MM.1S (cell line): Measurements from ENCODE around the gene CELF4.

Experiments
- DNase-seq: peaks from one replicate; pipeline ENCODE4 v3.0.0-alpha.2; 2015
- H2AFZ ChIP-seq: fragments of 300-600 bp; sonication (generic); 2 replicates; pipeline ENCODE4 v1.6.0; 2016; ENCODE audit warnings: antibody characterized with exemption, low read length
- H3F3A ChIP-seq: fragments of 300-600 bp; sonication (generic); 2 replicates; pipeline ENCODE4 v1.6.1; 2016; ENCODE audit warnings: mild to moderate bottlenecking, antibody characterized with exemption, low read length, moderate library complexity, mixed read lengths; ENCODE audit not compliant: insufficient read depth
- H3K27ac ChIP-seq: fragments of 300-600 bp; sonication (generic); 2 replicates; pipeline ENCODE4 v1.5.1; 2016; ENCODE audit warnings: mild to moderate bottlenecking, low read length
- H3K27me3 ChIP-seq: fragments of 300-600 bp; sonication (generic); replicated peaks from 2 replicates; pipeline ENCODE4 v1.6.0; 2016; ENCODE audit warnings: low read length; ENCODE audit not compliant: insufficient read depth
- H3K36me3 ChIP-seq: fragments of 300-600 bp; sonication (generic); replicated peaks from 2 replicates; pipeline ENCODE4 v1.6.1; 2016; ENCODE audit warnings: mild to moderate bottlenecking, low read length, mixed read lengths; ENCODE audit not compliant: insufficient read depth
- H3K4me1 ChIP-seq: fragments of 300-600 bp; sonication (generic); 2 replicates; pipeline ENCODE4 v1.6.1; 2016; ENCODE audit warnings: low read length, mixed read lengths
- H3K4me2 ChIP-seq: fragments of 300-600 bp; sonication (generic); 2 replicates; pipeline ENCODE4 v1.6.0; 2016; ENCODE audit warnings: low read depth, low read length
- H3K4me3 ChIP-seq: fragments of 300-600 bp; sonication (generic); 2 replicates; pipeline ENCODE4 v1.5.1; 2016; ENCODE audit warnings: low read length, mixed read lengths
- H3K79me2 ChIP-seq: fragments of 300-600 bp; sonication (generic); 2 replicates; pipeline ENCODE4 v1.6.1; 2016; ENCODE audit warnings: mixed run types, low read length, mixed read lengths
- H3K9ac ChIP-seq: fragments of 300-600 bp; sonication (generic); 2 replicates; pipeline ENCODE4 v1.6.1; 2016; ENCODE audit warnings: low read length, mixed read lengths
- H3K9me2 ChIP-seq: fragments of 300-600 bp; sonication (generic); replicated peaks from 2 replicates; pipeline ENCODE4 v1.6.1; 2016; ENCODE audit warnings: mild to moderate bottlenecking, low read length, mixed read lengths; ENCODE audit not compliant: insufficient read depth
- H3K9me3 ChIP-seq: fragments of 300-600 bp; sonication (generic); replicated peaks from 2 replicates; pipeline ENCODE4 v1.6.1; 2016; ENCODE audit warnings: mild to moderate bottlenecking, low read length, mixed read lengths; ENCODE audit not compliant: insufficient read depth
- H4K20me1 ChIP-seq: fragments of 300-600 bp; sonication (generic); 2 replicates; pipeline ENCODE4 v1.6.1; 2016; ENCODE audit warnings: mild to moderate bottlenecking, low read length, moderate library complexity, mixed read lengths; ENCODE audit not compliant: insufficient read depth
- CTCF ChIP-seq: fragments of 300-600 bp; sonication (generic); IDR thresholded peaks from 2 replicates; pipeline ENCODE4 v1.5.1; 2016; ENCODE audit warnings: antibody characterized with exemption, low read length, mixed read lengths
- EZH2 ChIP-seq: fragments of 300-600 bp; sonication (generic); optimal IDR thresholded peaks from 2 replicates; pipeline ENCODE3; 2017; ENCODE audit warnings: low read depth, mild to moderate bottlenecking, antibody characterized with exemption, low read length, mixed read lengths
- EZH2phosphoT487 ChIP-seq: fragments of 300-600 bp; sonication (generic); IDR thresholded peaks from 2 replicates; pipeline ENCODE4 v1.6.1; 2018; ENCODE audit warnings: antibody characterized with exemption, low read length

Gene CELF4

GRCh38 chr18:37391156-37391555 lies 174.4 kb downstream of the CELF4 start:
- H3K9me2 ChIP-seq, result no peaks in the 10 kb centered on the region
- H3K4me2 ChIP-seq, result no peak overlapping the region
- peaks cover 24% of the 10 kb centered on the region for H3K4me1 ChIP-seq
- no peak for DNase-seq
- TF ChIP-seq EZH2phosphoT487, result no peak
- H3K79me2 ChIP-seq, result no peaks in the 10 kb centered on the region
- no peaks in the 10 kb centered on the region for H3K36me3 ChIP-seq
- H4K20me1 ChIP-seq, result no peaks in the 10 kb centered on the region
- H3K4me3 ChIP-seq, result no peak overlapping the region
- no peak overlapping the region for H2AFZ ChIP-seq
- no peak overlapping the region for H3K27ac ChIP-seq
- no peak overlapping the region for H3K9ac ChIP-seq
- no peaks in the 10 kb centered on the region for H3F3A ChIP-seq
- no peaks in the 10 kb centered on the region for H3K27me3 ChIP-seq
- H3K9me3 ChIP-seq, result no peaks in the 10 kb centered on the region

GRCh38 chr18:37390687-37391086 lies 174.9 kb downstream of the CELF4 start:
- Histone ChIP-seq H3F3A (no peaks in the 10 kb centered on the region), H3K9me2 (no peaks in the 10 kb centered on the region), H3K36me3 (no peaks in the 10 kb centered on the region), H3K4me2 (no peak overlapping the region), H3K4me3 (no peak overlapping the region), H3K27me3 (no peaks in the 10 kb centered on the region), H2AFZ (no peak overlapping the region), H4K20me1 (no peaks in the 10 kb centered on the region), H3K27ac (no peak overlapping the region), H3K9me3 (no peaks in the 10 kb centered on the region), H3K79me2 (no peaks in the 10 kb centered on the region), H3K4me1 (peaks cover 24% of the 10 kb centered on the region), H3K9ac (no peak overlapping the region)
- no peak for DNase-seq
- TF ChIP-seq EZH2phosphoT487 (no peak), EZH2 (no peak), CTCF (no peak)

DNA sequence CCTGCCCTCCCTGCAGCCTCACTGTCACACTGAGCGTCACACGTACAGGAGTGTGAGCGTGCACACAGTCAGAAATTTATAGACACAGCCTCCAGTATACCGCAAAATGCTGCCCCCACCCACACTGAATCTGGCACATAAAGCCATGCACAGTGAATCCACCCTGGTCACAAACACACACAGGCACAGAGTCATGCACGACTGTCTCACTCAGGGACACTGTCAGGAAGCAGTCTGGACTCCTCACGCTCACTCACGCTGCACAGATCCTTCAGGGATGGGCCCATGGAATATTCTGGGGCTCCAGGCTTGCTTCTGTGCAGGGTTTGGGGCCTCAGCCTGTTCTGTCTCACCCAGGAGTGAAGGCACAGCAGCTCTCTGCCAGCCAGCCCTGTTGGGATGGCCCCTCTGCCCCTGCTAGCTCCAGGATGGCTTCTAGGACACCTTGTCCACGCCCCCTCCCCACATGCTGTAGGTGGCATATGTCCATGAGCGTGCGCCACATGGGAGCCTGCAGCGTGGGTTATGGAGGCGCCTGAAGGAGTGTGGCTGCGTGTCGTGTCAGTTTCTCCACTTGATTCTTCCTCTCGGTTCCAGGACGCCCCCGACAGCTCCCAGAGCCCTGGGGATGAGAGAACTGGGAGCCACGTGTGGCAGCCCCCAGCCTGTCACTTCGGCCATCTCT lies 175.8 kb downstream of the CELF4 start:
- H3K9me2 ChIP-seq, result no peaks in the 10 kb centered on the region
- H3K27ac ChIP-seq, result no peak overlapping the region
- no peaks in the 10 kb centered on the region for H3K27me3 ChIP-seq
- no peak overlapping the region for H3K4me2 ChIP-seq
- TF ChIP-seq EZH2 (no peak), EZH2phosphoT487 (no peak), CTCF (no peak)
- H2AFZ ChIP-seq, result no peak overlapping the region
- H4K20me1 ChIP-seq, result no peaks in the 10 kb centered on the region
- no peaks in the 10 kb centered on the region for H3K79me2 ChIP-seq
- H3K4me3 ChIP-seq, result no peak overlapping the region
- H3K36me3 ChIP-seq, result no peaks in the 10 kb centered on the region
- H3K9me3 ChIP-seq, result no peaks in the 10 kb centered on the region
- DNase-seq, result no peak
- H3F3A ChIP-seq, result no peaks in the 10 kb centered on the region
- H3K9ac ChIP-seq, result no peak overlapping the region
- peaks cover 24% of the 10 kb centered on the region for H3K4me1 ChIP-seq

GRCh38 chr18:37389041-37389440 lies 176.6 kb downstream of the CELF4 start:
- Histone ChIP-seq H3K27me3 (no peaks in the 10 kb centered on the region), H3K4me1 (peaks cover 24% of the 10 kb centered on the region), H3K79me2 (no peaks in the 10 kb centered on the region), H3K36me3 (no peaks in the 10 kb centered on the region), H4K20me1 (no peaks in the 10 kb centered on the region), H3K9me3 (no peaks in the 10 kb centered on the region), H3K9me2 (no peaks in the 10 kb centered on the region), H2AFZ (no peak overlapping the region), H3K4me3 (no peak overlapping the region), H3K4me2 (no peak overlapping the region), H3K9ac (no peak overlapping the region), H3K27ac (no peak overlapping the region), H3F3A (no peaks in the 10 kb centered on the region)
- TF ChIP-seq EZH2phosphoT487 (no peak), EZH2 (no peak), CTCF (no peak)
- DNase-seq, result no peak
